NCI-H1694 treated with DMSO at 0.1 percent for 48 hours (cell line): ENCODE data around the gene KLF6.

ENCODE experiments used
- DNase-seq: peaks from one replicate; lab custom pipeline; 2025; lab: John Stamatoyannopoulos, UW

KLF6 gene

GRCh38 chr10:3811291-3811870 is 26.4 kb upstream of the KLF6 start:
- DNase-seq = no peak

- no peak for DNase-seq
Measured at GRCh38 chr10:3808689-3809199, 23.7 kb upstream of the KLF6 start.

- DNase-seq = no peak
Measured at GRCh38 chr10:3807928-3808496, 23.0 kb upstream of the KLF6 start.

GRCh38 chr10:3807211-3807927 is 22.4 kb upstream of the KLF6 start:
- no peak for DNase-seq

GRCh38 chr10:3806603-3807002 is 21.6 kb upstream of the KLF6 start:
- DNase-seq = no peak

GRCh38 chr10:3805791-3806461 is 20.9 kb upstream of the KLF6 start:
- no peak for DNase-seq

- DNase-seq = no peak
Measured at GRCh38 chr10:3805201-3805790, 20.3 kb upstream of the KLF6 start.

- DNase-seq = no peak
Measured at GRCh38 chr10:3803927-3804741, 19.1 kb upstream of the KLF6 start.

GRCh38 chr10:3803295-3803926 is 18.4 kb upstream of the KLF6 start:
- no peak for DNase-seq

- no peak for DNase-seq
Measured at GRCh38 chr10:3802526-3803265, 17.7 kb upstream of the KLF6 start.

GRCh38 chr10:3801558-3802192 is 16.7 kb upstream of the KLF6 start:
- DNase-seq = no peak

GRCh38 chr10:3800586-3800985 is 15.6 kb upstream of the KLF6 start:
- DNase-seq = no peak

GRCh38 chr10:3797750-3798149 is 12.7 kb upstream of the KLF6 start:
- DNase-seq = no peak

- no peak for DNase-seq
Measured at GRCh38 chr10:3793553-3793952, 8.5 kb upstream of the KLF6 start.

GRCh38 chr10:3792710-3793219 is 7.8 kb upstream of the KLF6 start:
- no peak for DNase-seq

GRCh38 chr10:3791974-3792633 is 7.1 kb upstream of the KLF6 start:
- no peak for DNase-seq

- DNase-seq = no peak
Measured at GRCh38 chr10:3790858-3791257, 5.8 kb upstream of the KLF6 start.

- DNase-seq = no peak
Measured at GRCh38 chr10:3790272-3790671, 5.3 kb upstream of the KLF6 start.

GRCh38 chr10:3789621-3790020 is 4.6 kb upstream of the KLF6 start:
- DNase-seq = no peak
